Measurements from ENCODE around the gene PLCXD1.
"Not testable (repeated sequence)": the region's sequence is repeated elsewhere in the genome, so short reads cannot be mapped to it uniquely, and the experiment has no call there.

PLCXD1 gene

DNA sequence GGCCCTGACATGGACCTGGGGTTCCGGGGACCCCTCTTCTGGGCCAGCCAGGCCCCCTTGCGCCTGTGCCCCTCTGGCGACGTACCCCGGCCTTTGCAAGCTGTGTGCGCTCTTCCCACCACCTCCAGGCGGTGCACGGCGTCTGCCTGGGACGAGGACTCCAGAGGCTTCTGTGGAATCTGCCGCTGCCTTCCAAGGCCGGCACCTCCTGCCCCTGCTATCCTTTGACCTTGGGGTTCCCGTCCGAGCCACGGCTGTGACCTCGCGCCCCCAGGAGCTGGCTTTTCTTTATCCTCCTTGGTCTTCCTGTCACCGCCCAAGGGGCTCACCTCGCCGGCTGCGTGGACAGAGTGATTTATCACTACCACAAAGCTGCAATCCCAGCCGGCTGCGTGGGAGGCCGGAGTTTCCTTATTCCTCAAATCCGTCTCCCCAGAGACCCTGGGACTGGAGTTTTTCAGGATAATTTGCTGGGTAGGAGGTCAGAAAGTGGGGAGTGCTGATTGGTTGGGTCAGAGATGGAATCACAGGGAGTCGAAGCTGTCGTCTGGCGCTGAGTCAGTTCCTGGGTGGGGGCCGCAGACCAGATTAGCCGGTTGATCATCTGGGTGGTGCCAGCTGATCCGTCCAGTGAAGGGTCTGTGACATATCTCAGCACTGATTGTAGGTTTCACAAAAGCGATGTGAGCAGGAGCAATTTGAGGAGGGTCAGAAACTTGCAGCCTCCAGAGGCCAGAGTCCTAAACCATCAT, 19.8 kb upstream of the PLCXD1 start:
- TF ChIP-seq, protein P1, sequence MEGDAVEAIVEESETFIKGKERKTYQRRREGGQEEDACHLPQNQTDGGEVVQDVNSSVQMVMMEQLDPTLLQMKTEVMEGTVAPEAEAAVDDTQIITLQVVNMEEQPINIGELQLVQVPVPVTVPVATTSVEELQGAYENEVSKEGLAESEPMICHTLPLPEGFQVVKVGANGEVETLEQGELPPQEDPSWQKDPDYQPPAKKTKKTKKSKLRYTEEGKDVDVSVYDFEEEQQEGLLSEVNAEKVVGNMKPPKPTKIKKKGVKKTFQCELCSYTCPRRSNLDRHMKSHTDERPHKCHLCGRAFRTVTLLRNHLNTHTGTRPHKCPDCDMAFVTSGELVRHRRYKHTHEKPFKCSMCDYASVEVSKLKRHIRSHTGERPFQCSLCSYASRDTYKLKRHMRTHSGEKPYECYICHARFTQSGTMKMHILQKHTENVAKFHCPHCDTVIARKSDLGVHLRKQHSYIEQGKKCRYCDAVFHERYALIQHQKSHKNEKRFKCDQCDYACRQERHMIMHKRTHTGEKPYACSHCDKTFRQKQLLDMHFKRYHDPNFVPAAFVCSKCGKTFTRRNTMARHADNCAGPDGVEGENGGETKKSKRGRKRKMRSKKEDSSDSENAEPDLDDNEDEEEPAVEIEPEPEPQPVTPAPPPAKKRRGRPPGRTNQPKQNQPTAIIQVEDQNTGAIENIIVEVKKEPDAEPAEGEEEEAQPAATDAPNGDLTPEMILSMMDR (IDR thresholded peaks at IDR 0.05; ENCODE audit: low read depth, low read length): no peak
- DNase-seq (ENCODE audit: extremely low read depth, low read depth): no peak

DNA sequence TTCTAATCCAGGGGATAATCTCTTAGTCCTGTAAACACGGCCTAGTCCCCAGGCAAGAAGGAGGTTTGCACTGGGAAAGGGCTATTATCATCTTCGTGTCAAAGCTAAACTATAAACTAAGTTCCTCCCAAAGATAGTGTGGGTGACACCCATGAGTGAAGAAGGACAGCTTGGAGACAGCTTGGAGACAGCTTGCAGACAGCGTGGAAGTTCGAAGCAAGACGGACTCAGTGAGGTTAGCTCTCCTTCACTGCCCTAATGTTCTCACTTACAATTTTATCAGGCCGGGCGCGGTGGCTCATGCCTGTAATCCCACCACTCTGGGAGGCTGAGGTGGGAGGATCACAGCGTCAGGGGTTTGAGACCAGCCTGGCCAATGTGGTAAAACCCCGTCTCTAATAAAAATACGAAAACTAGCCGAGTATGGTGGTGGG, 19.2 kb upstream of the PLCXD1 start:
- DNase-seq (ENCODE audit: extremely low read depth, low read depth): no peak
- TF ChIP-seq, protein P1 (IDR thresholded peaks at IDR 0.05; ENCODE audit: low read depth, low read length): no peak

DNA sequence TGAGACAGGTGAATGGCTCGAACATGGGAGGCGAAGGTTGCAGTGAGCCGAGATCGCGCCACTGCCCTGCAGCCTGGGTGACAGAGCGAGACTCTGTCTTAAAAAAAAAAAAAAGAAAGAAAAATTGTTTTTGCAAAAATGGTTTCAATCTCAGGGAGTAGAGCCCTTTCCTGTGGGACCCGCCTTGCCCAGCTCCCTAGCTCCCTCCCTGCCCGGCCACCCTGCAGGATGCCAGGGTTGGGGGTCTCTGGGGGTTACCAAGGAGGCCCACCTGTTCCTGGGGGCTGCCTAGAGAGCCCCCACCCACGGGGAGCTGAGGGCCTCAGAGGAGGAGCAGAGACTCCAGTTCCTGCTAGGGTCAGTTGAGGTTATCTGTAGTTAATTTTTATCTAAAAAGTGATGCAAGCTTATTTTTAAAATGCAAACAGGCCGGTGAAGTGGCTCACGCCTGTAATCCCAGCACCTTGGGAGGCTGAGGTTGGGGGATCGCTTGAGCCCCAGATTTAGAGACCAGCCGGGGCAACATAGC, 18.7 kb upstream of the PLCXD1 start:
- TF ChIP-seq, protein P1 (IDR thresholded peaks at IDR 0.05; ENCODE audit: low read depth, low read length): no peak
- DNase-seq (ENCODE audit: extremely low read depth, low read depth): no peak

DNA sequence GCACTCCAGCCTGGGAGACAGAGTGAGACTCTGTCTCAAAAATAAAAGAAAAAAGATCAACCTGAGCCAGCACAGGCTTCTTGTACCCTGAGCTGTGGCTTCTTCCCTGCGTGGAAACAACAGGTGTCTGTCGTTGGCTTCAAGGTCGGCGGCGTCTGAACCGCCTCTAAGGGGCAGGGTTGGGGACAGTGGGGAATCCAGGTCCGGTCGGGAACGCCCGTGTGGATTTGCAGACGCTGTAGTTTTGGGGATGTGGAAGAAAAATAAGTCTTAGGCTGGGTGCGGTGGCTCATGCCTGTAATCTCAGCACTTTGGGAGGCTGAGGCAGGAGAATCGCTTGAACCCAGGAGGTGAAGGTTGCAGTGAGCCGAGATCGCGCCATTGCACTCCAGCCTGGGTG, 17.2 kb upstream of the PLCXD1 start:
- DNase-seq (ENCODE audit: extremely low read depth, low read depth): not testable (repeated sequence)

DNA sequence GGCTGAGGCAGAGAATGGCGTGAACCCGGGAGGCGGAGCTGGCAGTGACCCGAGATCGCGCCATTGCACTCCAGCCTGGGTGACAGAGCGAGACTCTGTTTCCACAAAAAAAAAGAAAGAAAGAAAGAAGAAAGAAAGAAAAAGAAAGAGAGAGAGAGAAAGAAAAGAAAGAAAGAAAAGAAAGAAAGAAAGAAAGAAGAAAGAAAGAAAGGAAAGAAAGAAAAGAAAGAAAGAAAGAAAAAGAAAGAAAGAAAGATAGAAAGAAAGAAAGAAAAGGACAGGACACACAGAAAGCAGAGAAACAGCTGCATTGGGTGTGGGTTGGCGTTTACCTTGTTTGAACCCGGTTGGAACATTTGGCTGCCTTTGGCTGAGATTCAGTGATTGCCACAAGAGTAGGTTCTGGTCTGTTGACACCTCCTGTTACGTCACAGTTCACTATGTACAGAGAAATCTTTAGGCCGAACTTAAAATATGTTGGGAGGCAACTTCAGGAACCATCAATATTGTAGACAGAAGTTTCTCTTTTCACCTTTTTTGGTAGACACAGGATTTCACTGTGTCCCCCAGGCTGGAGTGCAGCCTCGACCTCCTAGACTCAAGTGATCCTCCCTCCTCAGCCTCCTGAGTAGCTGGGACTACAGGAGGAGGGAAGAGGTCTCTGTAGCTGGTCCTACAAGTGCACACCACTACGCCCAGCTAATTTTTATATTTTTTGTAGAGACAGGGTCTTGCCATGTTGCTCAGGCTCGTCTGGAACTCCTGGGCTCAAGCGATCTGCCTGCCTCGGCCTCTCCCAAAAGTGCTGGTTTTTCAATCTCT, 16.3 kb upstream of the PLCXD1 start:
- TF ChIP-seq, protein P1 (IDR thresholded peaks at IDR 0.05; ENCODE audit: low read depth, low read length): no peak
- DNase-seq (ENCODE audit: extremely low read depth, low read depth): no peak

DNA sequence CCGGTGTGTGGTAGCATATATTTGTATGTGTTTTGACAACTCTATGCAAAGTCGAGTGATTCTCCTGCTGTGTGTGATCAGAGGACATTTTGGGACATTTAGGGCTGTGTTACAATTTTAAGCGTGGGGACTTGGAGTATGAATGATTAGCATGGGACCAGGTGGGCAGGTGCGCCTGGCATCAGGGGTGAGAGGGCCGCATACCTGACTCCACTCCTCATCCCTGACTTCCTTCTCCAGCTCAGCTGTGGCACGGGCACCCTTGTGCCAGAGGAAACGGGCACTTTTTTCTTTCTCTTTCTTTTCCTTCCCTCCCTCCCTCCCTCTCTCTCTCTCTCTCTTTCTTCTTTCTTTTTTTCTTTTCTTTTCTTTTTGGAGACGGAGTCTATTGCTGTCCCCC, 15.7 kb upstream of the PLCXD1 start:
- DNase-seq (ENCODE audit: extremely low read depth, low read depth): no peak
- TF ChIP-seq, protein P1 (IDR thresholded peaks at IDR 0.05; ENCODE audit: low read depth, low read length): no peak

DNA sequence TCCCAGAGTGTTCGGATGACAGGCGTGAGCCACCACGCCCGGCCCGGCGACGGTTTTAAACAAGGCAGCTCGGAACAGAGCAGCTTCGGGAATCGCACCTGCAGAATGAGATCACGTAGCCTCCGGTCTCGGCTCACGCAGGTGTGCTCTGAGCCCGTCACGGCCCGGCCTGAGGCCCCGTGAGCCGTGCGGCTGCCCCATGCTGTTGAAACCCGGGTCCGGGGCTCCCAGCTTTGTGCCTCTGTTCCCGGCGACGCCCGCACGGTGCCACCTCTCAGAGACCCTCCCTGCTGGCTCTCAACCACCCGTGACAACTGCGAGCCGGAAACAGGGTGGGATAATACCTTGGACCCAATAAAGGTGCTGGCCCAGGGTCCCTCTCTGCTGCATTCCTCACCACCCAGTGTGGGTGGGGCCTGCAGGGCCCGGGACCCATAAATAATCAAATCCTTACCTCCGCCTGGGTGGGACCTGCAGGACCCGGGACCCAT, 13.4 kb upstream of the PLCXD1 start:
- TF ChIP-seq, protein P1 (IDR thresholded peaks at IDR 0.05; ENCODE audit: low read depth, low read length): no peak

More for the DNA sequence above, 13.4 kb upstream of the PLCXD1 start:
- DNase-seq (ENCODE audit: extremely low read depth, low read depth): no peak
